OCI-M1 (cell line): ENCODE results near the gene FLNB.

ENCODE experiments used
- DNase-seq: peaks from one replicate; lab custom pipeline; 2025; lab: John Stamatoyannopoulos, UW

Gene FLNB

DNA sequence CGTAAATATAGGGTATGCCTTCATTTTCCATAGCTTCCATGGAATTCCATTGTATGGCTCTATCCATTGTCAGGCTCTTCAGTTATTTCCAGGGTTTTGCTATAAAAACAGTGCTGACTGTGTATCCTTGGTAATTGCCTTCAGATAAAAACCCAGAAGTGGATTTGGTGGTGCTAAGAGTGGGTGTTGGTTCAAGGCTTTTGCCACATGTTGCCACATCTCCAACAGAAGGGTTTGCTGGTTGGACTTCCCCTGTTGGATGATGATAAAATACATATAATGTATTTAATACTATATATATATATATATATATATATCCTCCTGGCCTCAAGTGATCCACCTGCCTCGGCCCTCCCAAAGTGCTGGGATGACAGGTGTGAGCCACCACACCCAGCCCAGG, 97.8 kb downstream of the FLNB start:
- no peak for DNase-seq

DNA sequence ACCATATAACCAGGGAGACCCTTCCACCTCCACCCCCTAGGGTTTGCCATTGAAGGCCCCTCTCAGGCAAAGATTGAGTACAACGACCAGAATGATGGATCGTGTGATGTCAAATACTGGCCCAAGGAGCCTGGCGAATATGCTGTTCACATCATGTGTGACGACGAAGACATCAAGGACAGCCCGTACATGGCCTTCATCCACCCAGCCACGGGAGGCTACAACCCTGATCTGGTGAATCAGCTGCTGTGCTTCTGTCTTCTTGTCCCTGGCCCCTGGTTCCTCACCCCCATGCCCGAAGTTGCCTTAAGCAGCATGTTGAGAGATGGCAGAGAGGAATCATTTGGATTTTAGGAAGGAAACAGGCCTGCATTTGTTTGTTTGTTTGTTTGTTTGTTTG, 98.4 kb downstream of the FLNB start:
- DNase-seq: no peak

DNA sequence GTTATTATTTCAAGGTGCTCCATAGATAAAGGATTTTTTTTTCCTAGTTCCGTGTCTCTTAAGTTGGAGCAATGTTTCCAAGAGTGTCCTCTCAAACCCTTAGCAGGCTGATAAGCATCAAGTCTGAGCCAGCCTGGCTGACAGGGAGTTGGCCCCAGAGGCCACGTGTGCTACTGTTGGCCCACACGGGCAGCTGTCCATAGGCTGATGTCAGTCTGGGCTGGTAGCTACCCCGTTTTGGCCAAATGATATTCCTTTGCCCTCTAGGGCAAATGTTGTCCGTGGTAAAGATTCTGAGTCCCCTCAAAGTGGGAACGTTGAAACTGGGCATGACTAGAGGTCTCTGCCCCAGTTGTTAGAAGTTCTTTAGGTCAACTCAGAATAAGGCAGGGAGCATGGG, 99.4 kb downstream of the FLNB start:
- no peak for DNase-seq

DNA sequence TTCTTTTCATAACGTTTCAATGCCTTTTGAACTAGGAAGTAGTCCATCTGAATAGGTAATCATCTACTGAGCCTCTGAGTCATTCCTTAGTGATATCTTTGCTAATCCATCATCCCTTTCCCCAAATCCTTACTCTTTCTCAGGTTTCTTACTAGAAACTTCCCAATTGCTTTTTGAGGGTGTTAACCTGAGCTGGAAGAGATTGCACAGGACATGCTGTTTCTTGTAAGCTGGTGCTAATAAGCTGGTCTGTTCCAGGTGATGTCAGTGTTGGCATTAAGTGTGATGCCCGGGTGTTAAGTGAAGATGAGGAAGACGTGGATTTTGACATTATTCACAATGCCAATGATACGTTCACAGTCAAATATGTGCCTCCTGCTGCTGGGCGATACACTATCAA, 101.5 kb downstream of the FLNB start:
- DNase-seq: no peak

DNA sequence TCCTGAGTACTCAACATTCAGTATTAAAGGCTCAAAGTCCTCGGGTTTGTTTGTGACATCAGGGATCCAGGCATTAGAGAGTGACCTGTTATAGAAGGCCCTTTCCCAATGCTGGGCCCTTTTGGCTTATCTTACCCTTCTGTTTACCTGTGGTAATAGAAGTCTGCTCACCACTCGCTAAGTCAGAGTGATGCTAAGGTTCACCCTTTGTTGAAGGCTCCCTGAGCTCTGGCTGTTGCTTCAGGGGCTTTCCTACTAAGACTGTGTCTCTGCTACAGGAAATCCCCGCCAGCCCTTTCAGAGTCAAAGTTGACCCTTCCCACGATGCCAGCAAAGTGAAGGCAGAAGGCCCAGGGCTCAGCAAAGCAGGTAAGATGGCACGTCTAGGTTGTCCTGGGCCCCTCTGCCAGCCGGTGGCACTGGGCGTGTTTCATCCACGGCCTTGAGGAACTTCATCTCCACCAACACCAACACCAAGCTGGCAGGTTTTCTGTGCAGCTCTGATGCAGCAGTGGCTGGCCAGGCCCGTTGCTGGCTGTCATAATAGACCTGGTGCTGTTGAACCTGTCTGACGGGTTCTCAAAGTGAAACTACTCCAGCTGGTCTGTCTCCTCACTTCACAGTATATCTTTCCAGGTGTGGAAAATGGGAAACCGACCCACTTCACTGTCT, 103.4 kb downstream of the FLNB start:
- no peak for DNase-seq

DNA sequence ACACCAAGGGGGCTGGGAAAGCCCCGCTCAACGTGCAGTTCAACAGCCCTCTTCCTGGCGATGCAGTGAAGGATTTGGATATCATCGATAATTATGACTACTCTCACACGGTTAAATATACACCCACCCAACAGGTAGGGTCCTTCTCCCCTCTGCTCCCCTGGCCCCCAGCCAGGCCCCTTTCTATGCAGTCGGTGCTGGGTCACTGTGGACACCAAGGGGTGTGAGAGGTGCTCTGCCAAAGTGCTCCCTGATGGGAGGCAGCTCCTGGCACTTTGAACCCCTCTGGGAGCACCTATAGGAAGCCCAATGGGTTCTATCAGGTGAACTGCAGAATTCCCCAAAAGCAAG, 103.9 kb downstream of the FLNB start:
- DNase-seq: no peak

DNA sequence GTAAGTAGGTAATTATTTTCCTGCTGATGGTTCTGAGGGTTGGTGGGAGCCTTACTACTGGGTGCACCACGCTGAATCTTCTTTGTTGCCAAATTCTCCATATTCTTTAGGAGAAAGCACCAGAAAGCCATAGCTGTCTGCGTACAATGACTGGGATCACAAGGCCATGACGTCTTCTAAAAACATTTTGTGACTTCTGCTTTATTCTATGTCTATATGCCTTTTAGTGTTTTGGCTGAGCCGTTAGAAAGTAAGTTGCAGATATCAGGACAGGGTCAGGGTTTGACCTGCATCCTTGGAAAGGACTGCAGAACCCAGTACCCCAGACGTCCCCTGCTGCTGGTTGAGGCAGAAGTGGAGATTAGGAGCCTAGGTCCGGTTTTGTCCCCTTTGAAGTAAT, 107.0 kb downstream of the FLNB start:
- DNase-seq: no peak

DNA sequence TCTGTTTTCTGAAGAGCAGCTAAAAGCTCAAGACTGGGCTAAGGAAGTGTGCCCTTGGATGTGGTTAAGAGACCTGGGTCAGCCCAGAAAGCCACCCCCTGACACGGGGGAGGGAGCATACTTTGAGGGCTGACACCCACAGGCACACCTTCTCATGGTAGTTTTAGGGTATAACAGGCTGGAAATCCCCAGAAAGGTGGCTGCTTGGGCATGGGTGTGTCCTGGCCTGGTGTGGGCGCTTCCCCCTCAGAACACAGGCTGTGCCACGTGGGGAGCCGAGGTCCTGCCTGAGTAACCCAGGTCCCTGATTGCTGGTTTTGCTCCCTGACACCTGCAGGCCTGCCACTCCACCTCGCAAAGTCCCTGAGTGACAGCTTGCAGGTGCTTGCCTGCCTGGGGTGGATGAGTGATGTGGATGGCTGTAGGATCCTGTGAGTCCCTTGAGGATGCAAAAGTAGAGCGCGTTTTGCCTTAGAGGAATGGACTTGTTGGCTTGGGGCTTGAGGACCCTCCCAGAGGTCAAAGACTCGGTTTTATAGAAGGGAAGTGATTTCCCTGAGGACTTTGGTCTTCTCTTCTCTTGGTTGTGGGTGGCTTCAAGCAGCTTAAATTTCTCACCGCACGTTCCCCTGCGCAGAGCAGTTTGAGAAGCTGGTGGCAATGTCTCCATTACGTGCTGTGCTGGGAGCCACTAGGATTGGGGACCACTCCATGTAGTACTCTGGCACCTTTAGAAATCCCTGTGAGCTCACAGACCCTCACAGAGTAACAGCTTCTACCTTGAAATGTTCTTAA, 108.1 kb downstream of the FLNB start:
- no peak for DNase-seq

DNA sequence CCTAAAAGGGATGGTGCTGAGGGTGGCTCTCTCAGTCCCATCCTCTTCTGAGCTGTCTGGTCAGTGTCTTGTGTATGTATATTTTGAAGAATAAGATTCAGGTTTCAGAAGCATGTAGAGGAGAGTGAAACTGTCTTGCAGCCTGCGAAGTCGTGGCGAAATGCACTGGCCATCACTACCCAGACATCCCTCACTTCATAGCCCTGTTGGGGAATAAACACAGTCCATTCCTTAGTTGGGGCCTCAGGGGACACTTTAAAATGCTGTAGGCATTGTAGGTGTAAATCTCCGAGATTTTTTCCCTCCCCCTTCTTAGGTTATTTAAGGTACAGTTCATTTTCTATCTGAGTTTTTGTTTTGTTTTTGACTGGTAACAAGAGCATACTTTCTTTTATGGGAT, 108.8 kb downstream of the FLNB start:
- no peak for DNase-seq

DNA sequence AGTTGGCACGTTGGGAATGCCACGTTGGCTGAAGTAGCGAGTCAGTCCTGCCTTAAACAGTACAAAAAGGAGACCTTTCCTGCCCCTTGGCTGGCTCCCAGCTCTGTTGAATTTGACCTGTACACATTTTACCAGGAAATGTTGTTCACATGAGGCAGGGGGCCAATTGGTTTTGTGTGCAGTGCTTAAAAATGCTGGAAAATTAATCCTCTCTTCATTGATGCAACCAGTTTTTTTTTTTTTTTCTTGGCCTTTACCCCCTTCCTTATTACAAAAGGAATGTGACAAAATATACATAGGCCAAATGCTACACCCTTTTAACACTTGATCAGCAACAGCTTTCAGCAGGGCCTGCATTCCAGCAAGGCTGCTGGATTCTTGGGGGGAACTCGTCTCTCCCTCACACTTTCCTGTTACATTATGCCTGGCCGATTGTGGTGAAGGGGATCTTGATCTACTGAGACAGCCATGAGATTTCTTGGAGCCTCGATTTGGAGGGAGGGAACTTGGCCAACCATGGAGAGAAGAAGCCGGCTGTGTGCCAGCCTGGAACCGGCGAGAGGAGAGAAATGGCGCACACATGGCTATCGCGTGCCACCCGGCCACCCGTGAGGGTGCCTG, 109.4 kb downstream of the FLNB start:
- DNase-seq: no peak

DNA sequence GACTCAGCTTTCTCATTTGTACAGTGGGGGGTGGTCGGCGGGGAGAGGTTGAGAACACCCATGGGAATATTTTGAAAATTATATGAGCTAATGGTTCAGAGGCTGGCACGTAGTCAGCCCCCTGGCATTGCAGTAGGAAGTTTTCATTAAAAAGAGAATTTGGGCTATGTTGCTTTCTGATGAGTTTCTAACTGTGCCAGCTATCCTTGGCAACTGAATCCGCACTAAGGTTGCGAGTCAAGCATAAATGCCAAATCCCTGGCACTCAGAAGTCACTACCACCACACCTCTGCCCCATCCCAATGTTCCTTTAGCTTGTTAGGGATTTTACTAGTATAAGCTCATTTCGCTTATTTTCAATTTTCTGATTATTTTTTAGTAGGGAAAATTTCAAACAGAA, 111.0 kb downstream of the FLNB start:
- DNase-seq: no peak

DNA sequence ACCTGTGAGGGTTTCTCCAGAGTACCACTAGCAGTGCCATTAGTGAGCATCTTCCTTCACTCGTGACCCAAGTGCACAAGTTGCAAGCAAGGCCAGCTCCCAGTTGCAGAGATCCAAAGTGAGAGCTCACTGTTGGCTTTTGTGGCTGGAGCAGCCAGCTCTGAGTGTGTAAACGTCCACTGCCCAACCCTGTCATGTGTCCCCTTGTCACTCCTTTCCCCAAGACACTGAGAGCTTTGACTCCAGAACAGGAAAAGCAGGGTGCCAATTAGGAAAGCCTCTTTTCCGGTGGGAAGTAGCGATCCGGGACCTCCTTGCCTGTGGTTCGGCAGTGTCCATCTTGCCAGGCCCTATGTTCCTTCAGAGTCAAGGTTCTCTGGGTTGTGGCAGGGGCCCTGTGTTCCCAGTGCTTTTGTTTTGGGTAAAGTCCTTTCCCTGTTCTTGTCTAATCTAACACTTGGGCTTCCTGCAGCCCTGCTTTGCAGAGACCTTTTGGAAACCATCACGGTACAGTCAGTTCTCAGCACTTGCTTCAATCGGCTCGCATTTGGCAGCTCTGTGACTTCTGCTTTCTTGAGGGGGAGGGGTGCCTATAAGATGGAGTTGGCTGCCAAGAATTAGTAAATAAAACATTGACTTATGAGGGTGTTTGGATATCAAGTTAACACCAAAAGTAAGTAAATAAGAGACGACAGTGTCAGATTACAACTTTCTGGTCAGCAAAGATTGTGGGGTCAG, 112.0 kb downstream of the FLNB start:
- peak; percentile 55 for DNase-seq

DNA sequence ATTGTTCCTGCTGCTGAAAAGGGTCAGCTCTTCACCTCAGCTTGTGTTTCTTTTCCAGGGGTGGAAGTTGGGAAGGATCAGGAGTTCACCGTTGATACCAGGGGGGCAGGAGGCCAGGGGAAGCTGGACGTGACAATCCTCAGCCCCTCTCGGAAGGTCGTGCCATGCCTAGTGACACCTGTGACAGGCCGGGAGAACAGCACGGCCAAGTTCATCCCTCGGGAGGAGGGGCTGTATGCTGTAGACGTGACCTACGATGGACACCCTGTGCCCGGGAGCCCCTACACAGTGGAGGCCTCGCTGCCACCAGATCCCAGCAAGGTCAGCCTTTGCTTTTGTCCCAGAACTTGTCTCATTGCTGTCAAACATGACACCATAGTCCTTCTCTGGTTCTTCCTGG, 113.0 kb downstream of the FLNB start:
- DNase-seq: no peak

DNA sequence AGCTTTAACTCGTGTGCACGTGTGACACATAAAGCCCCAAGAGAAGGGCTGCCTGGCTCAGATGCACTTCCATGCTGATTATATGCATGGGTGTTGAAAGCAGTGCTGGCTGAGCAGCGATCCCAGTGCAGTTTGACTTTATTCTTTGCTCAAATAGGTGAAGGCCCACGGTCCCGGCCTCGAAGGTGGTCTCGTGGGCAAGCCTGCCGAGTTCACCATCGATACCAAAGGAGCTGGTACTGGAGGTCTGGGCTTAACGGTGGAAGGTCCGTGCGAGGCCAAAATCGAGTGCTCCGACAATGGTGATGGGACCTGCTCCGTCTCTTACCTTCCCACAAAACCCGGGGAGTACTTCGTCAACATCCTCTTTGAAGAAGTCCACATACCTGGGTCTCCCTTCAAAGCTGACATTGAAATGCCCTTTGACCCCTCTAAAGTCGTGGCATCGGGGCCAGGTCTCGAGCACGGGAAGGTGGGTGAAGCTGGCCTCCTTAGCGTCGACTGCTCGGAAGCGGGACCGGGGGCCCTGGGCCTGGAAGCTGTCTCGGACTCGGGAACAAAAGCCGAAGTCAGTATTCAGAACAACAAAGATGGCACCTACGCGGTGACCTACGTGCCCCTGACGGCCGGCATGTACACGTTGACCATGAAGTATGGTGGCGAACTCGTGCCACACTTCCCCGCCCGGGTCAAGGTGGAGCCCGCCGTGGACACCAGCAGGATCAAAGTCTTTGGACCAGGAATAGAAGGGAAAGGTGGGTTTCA, 114.9 kb downstream of the FLNB start:
- no peak for DNase-seq

DNA sequence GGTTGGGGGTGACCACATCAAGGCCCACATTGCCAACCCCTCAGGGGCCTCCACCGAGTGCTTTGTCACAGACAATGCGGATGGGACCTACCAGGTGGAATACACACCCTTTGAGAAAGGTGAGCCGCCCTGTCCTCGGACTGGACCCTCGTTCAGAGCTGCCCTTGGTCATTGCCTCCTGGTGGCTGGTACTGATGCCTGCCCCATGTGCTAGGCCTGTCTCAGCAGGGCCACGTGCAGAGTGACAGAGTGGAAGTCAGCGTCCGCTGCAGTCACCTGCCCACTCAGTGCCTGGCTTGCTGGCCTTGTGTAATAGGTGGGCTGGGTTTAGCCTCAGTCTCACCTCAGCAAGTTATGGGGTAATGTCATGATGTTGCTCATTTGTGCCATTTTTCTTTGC, 116.2 kb downstream of the FLNB start:
- DNase-seq: no peak

DNA sequence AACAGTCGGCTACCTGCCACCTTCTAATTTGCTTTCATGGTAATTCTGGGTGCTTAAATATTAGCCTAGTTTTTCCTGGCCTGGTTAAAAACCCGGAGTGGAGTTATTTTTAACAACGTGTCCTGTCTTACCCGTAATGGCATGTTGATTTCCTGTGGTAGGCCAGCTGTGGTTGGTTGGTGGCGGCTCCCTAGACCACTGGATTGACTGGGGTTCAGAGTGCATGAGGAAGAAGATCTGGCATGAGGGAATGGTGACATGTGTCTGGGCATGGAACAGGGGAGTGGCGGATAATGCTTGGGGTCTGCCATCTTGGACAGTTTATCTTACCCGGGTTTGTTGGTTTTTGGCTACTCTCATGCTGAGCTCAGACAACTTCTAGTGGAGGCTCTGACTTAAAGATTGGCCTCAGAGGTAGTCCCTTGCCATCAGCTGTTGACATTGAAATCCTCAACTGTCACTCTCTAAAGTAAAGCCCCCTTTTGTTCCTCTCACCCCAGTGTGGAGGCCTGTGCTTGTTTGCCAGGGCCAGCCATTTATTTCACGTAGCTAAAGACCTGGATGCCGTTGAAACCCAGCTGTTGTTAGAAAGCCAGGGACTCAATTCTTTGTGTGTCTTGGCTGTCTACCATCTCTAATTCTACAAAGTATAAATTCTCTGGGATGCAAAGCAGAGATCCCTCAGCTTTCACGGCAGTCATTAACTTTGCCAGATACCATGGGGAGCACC, 121.0 kb downstream of the FLNB start:
- DNase-seq: no peak

DNA sequence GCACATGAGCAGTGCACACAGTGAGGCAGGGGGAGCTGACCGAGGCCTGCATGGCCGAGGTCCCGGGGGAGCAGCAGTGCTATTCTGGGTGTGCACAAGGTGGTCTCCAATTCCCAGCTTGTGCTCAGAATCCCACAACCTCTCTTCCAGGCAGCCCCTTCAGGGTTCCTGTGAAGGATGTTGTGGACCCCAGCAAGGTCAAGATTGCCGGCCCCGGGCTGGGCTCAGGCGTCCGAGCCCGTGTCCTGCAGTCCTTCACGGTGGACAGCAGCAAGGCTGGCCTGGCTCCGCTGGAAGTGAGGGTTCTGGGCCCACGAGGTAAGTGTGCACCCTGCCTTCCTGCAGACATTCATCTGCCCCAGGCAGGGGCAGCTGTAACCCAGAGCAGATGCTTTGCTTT, 122.4 kb downstream of the FLNB start:
- DNase-seq: no peak

DNA sequence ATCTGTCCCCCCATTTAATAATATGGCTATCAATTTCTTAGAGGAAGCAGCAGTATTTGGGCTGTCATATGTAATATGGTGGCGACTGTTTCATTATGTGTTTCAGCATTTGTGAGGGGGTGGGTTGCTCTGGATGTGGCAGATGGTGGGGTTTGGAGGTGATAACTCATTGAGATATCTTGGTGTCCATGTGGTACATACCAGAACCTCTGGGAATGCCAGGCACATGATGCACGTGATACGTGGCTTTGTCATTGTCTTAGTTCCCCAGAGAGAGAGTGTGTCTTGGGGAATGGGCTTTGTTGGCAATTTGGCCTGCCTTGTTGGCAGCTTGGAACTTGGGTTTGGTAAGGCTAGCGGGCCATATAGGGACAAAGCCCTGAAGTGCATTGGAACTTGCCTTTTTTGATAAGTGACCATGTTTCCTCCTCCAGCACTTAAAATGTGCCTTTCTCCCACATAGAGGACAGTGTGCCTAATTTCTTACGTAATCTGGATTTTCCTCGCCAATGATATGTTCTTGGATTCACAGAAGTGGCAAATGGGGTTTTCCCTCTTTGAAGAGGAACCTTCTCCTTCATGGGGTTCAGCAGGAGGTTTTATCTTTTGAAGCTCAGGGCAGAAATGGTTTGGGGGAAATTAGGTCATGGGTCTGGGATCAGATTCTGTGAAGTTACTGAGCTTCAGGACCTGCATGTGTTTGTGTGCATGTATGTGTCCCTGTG, 123.0 kb downstream of the FLNB start:
- no peak for DNase-seq

DNA sequence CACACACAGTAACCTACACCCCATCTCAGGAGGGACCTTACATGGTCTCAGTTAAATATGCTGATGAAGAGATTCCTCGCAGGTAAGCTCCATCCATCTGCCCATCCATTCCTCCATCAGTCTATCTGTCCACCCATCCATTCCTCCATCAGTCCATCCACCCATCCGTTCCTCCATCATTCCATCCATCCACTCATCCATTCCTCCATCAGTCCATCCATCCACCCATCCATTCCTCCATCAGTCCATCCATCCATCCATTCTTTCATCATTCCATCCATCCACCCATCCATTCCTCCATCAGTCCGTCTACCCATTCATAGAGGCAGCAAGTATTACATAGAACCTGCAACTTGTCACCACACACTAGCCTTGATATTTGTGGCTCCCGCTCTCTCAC, 124.6 kb downstream of the FLNB start:
- DNase-seq: no peak

DNA sequence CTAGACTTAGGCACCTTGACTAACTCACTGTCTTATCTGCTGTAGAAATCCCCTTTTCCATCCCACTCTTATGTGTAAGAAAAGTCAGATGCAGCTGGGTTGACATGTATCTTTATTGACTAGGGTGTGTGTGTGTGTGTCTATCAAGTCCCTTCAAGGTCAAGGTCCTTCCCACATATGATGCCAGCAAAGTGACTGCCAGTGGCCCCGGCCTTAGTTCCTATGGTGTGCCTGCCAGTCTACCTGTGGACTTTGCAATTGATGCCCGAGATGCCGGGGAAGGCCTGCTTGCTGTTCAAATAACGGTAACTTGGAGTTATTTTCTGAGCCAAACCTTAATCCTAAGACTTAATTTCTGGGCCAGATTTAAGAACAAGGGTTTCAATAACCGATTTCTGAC, 126.2 kb downstream of the FLNB start:
- no peak for DNase-seq
